Measurements from ENCODE around the gene DNAH6.

Gene DNAH6

GRCh38 chr2:84840306-84840705 is 324.0 kb downstream of the DNAH6 start:
- Histone ChIP-seq H3K36me3 (replicated peaks in 1 of 2; ENCODE audit: control insufficient read depth in 2 of 2, insufficient read depth in 2 of 2, low read length in 2 of 2) (no peaks in the 10 kb centered on the region), H3K4me2 (ENCODE audit: insufficient read depth, low read length, poor library complexity, severe bottlenecking) (no peak overlapping the region), H3K27ac (replicated peaks; ENCODE audit: low read length) (no peak overlapping the region), H3K27me3 (ENCODE audit: control insufficient read depth in 3 of 3, insufficient read depth in 3 of 3, low read depth in 1 of 3, low read length in 3 of 3) (no peaks in the 10 kb centered on the region), H4K91ac (ENCODE audit: low read depth, low read length, poor library complexity) (no peak overlapping the region), H2BK15ac (ENCODE audit: low read length) (no peak overlapping the region), H2BK120ac (ENCODE audit: low read depth, low read length) (no peak overlapping the region), H2BK12ac (ENCODE audit: low read length) (no peak overlapping the region), H2AK5ac (ENCODE audit: low read depth, low read length) (no peak overlapping the region), H3K18ac (ENCODE audit: low read length) (no peak overlapping the region), H3K9me3 (replicated peaks in 1 of 2; ENCODE audit: control insufficient read depth in 2 of 2, insufficient read depth in 1 of 2, low read depth in 1 of 2, low read length in 2 of 2) (peaks cover 0 to under 1% of the 10 kb centered on the region in 2 donors), H3K4me3 (ENCODE audit: low read length in 2 of 2) (no peak overlapping the region), H3K14ac (ENCODE audit: low read length) (no peak overlapping the region), H3K4ac (ENCODE audit: low read length) (no peak overlapping the region), H3K23ac (ENCODE audit: low read depth, low read length, poor library complexity) (no peak overlapping the region), H2BK5ac (ENCODE audit: low read length) (no peak overlapping the region), H2AFZ (ENCODE audit: low read length) (no peak overlapping the region), H3K79me1 (ENCODE audit: low read depth, low read length) (no peaks in the 10 kb centered on the region), H4K8ac (ENCODE audit: low read depth, low read length) (no peak overlapping the region), H3K9ac (ENCODE audit: low read depth, low read length, poor library complexity) (no peak overlapping the region), H3K4me1 (ENCODE audit: control insufficient read depth in 2 of 2, insufficient read depth in 1 of 2, low read depth in 1 of 2, low read length in 2 of 2) (peaks cover 0 to 4% of the 10 kb centered on the region in 2 donors)
- no peak for DNase-seq (ENCODE audit: low spot score)
- WGBS, 2 donors (ENCODE audit: extremely low coverage in 2 of 2, insufficient read length in 2 of 2, insufficient replicate concordance in 1 of 2), result no CpG with 5 or more reads among the region's 3 CpGs

DNA sequence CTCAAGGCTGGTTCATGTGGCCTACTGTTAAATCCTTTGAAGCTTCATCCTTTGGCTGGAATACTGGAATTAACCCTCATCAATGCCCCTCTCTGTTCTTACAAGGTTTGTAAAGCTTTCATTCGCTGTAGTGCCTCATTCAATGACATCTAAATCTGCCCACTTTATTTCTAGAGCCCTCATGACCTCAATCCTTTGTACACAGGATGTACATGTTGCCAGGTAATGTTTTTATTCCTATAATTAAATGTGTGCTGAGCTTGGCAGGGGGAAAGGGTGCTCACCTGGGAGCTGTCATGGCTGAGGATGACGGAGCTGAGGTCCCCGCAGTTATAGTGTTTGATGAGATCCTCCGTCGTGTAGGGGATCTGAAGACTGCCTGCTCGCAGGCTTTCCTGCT is 325.3 kb downstream of the DNAH6 start:
- Histone ChIP-seq H3K9ac (ENCODE audit: low read depth, low read length, poor library complexity) (no peak overlapping the region), H3K27ac (replicated peaks; ENCODE audit: low read length) (no peak overlapping the region), H3K79me1 (ENCODE audit: low read depth, low read length) (no peaks in the 10 kb centered on the region), H3K23ac (ENCODE audit: low read depth, low read length, poor library complexity) (no peak overlapping the region), H3K18ac (ENCODE audit: low read length) (no peak overlapping the region), H2BK5ac (ENCODE audit: low read length) (no peak overlapping the region), H2BK120ac (ENCODE audit: low read depth, low read length) (no peak overlapping the region), H2AFZ (ENCODE audit: low read length) (no peak overlapping the region), H3K36me3 (replicated peaks in 1 of 2; ENCODE audit: control insufficient read depth in 2 of 2, insufficient read depth in 2 of 2, low read length in 2 of 2) (no peaks in the 10 kb centered on the region), H3K4me3 (ENCODE audit: low read length in 2 of 2) (no peak overlapping the region), H3K4me2 (ENCODE audit: insufficient read depth, low read length, poor library complexity, severe bottlenecking) (no peak overlapping the region), H2AK5ac (ENCODE audit: low read depth, low read length) (no peak overlapping the region), H3K14ac (ENCODE audit: low read length) (no peak overlapping the region), H2BK12ac (ENCODE audit: low read length) (no peak overlapping the region), H3K27me3 (ENCODE audit: control insufficient read depth in 3 of 3, insufficient read depth in 3 of 3, low read depth in 1 of 3, low read length in 3 of 3) (no peaks in the 10 kb centered on the region), H3K4me1 (ENCODE audit: control insufficient read depth in 2 of 2, insufficient read depth in 1 of 2, low read depth in 1 of 2, low read length in 2 of 2) (peaks cover 0 to 4% of the 10 kb centered on the region in 2 donors), H2BK15ac (ENCODE audit: low read length) (no peak overlapping the region), H3K4ac (ENCODE audit: low read length) (no peak overlapping the region), H3K9me3 (replicated peaks in 1 of 2; ENCODE audit: control insufficient read depth in 2 of 2, insufficient read depth in 1 of 2, low read depth in 1 of 2, low read length in 2 of 2) (peaks cover 0 to 2% of the 10 kb centered on the region in 2 donors), H4K91ac (ENCODE audit: low read depth, low read length, poor library complexity) (no peak overlapping the region), H4K8ac (ENCODE audit: low read depth, low read length) (no peak overlapping the region)
- no CpG with 5 or more reads among the region's 6 CpGs for WGBS, 2 donors (ENCODE audit: extremely low coverage in 2 of 2, insufficient read length in 2 of 2, insufficient replicate concordance in 1 of 2)
- DNase-seq (ENCODE audit: low spot score), result no peak

GRCh38 chr2:84844141-84844540 is 327.8 kb downstream of the DNAH6 start:
- no peak overlapping the region for H4K8ac ChIP-seq (ENCODE audit: low read depth, low read length)
- H3K79me1 ChIP-seq (ENCODE audit: low read depth, low read length), result no peaks in the 10 kb centered on the region
- no peak overlapping the region for H2BK15ac ChIP-seq (ENCODE audit: low read length)
- H2AFZ ChIP-seq (ENCODE audit: low read length), result no peak overlapping the region
- no peak overlapping the region for H2BK120ac ChIP-seq (ENCODE audit: low read depth, low read length)
- no peaks in the 10 kb centered on the region for H3K27me3 ChIP-seq (ENCODE audit: control insufficient read depth in 3 of 3, insufficient read depth in 3 of 3, low read depth in 1 of 3, low read length in 3 of 3)
- no peak overlapping the region for H2BK5ac ChIP-seq (ENCODE audit: low read length)
- H3K27ac ChIP-seq (replicated peaks; ENCODE audit: low read length), result no peak overlapping the region
- H2BK12ac ChIP-seq (ENCODE audit: low read length), result no peak overlapping the region
- no peak overlapping the region for H4K91ac ChIP-seq (ENCODE audit: low read depth, low read length, poor library complexity)
- H2AK5ac ChIP-seq (ENCODE audit: low read depth, low read length), result no peak overlapping the region
- peaks cover 0 to 2% of the 10 kb centered on the region in 2 donors for H3K9me3 ChIP-seq (replicated peaks in 1 of 2; ENCODE audit: control insufficient read depth in 2 of 2, insufficient read depth in 1 of 2, low read depth in 1 of 2, low read length in 2 of 2)
- peaks cover 0 to 2% of the 10 kb centered on the region in 2 donors for H3K4me1 ChIP-seq (ENCODE audit: control insufficient read depth in 2 of 2, insufficient read depth in 1 of 2, low read depth in 1 of 2, low read length in 2 of 2)
- H3K36me3 ChIP-seq (replicated peaks in 1 of 2; ENCODE audit: control insufficient read depth in 2 of 2, insufficient read depth in 2 of 2, low read length in 2 of 2), result no peaks in the 10 kb centered on the region
- no peak overlapping the region for H3K4me2 ChIP-seq (ENCODE audit: insufficient read depth, low read length, poor library complexity, severe bottlenecking)
- H3K23ac ChIP-seq (ENCODE audit: low read depth, low read length, poor library complexity), result no peak overlapping the region
- H3K9ac ChIP-seq (ENCODE audit: low read depth, low read length, poor library complexity), result no peak overlapping the region
- H3K4ac ChIP-seq (ENCODE audit: low read length), result no peak overlapping the region
- WGBS, 2 donors (ENCODE audit: extremely low coverage in 2 of 2, insufficient read length in 2 of 2, insufficient replicate concordance in 1 of 2), result no CpG with 5 or more reads among the region's 8 CpGs
- no peak overlapping the region for H3K18ac ChIP-seq (ENCODE audit: low read length)
- no peak overlapping the region for H3K14ac ChIP-seq (ENCODE audit: low read length)
- H3K4me3 ChIP-seq (ENCODE audit: low read length in 2 of 2), result no peak overlapping the region
- DNase-seq (ENCODE audit: low spot score), result no peak

DNA sequence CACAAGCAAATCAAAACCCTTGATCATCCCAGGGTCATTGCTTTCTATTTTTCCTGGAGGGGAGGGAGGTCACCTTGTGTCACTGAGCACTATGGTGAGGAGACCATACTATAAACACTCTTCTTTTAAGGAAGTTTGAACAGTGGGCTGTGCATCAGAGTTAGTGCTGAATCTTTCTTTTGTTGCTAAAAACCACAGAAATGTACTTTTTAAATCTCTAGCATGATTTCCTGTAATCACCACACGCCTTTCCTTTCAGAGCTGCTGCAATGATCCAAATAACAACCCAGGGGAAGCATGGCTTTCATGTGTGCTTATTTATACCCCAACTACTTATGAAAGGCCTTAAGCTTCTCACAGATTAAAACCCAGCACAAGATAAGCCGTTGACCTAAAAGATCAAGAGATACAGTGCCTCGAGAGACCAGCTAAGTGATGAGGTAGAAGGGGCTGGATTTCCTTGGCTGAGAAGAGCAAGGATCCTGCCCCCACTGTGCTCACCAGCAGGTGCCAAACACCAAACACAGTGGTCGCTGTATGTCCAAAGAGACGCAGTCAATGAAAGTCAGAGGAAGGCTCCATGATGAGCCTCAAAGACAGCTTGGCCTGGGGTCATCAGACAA is 329.9 kb downstream of the DNAH6 start:
- no peak overlapping the region for H3K9ac ChIP-seq (ENCODE audit: low read depth, low read length, poor library complexity)
- no peak for DNase-seq (ENCODE audit: low spot score)
- no peak overlapping the region for H3K23ac ChIP-seq (ENCODE audit: low read depth, low read length, poor library complexity)
- H3K79me1 ChIP-seq (ENCODE audit: low read depth, low read length), result no peaks in the 10 kb centered on the region
- no peak overlapping the region for H2BK5ac ChIP-seq (ENCODE audit: low read length)
- H3K27me3 ChIP-seq (ENCODE audit: control insufficient read depth in 3 of 3, insufficient read depth in 3 of 3, low read depth in 1 of 3, low read length in 3 of 3), result no peaks in the 10 kb centered on the region
- H4K8ac ChIP-seq (ENCODE audit: low read depth, low read length), result no peak overlapping the region
- H2BK15ac ChIP-seq (ENCODE audit: low read length), result no peak overlapping the region
- H2AFZ ChIP-seq (ENCODE audit: low read length), result no peak overlapping the region
- H3K18ac ChIP-seq (ENCODE audit: low read length), result no peak overlapping the region
- peaks cover 0 to 2% of the 10 kb centered on the region in 2 donors for H3K4me1 ChIP-seq (ENCODE audit: control insufficient read depth in 2 of 2, insufficient read depth in 1 of 2, low read depth in 1 of 2, low read length in 2 of 2)
- H2BK120ac ChIP-seq (ENCODE audit: low read depth, low read length), result no peak overlapping the region
- no peak overlapping the region for H3K27ac ChIP-seq (replicated peaks; ENCODE audit: low read length)
- no peak overlapping the region for H2BK12ac ChIP-seq (ENCODE audit: low read length)
- no peak overlapping the region for H4K91ac ChIP-seq (ENCODE audit: low read depth, low read length, poor library complexity)
- H3K4ac ChIP-seq (ENCODE audit: low read length), result no peak overlapping the region
- no peaks in the 10 kb centered on the region for H3K36me3 ChIP-seq (replicated peaks in 1 of 2; ENCODE audit: control insufficient read depth in 2 of 2, insufficient read depth in 2 of 2, low read length in 2 of 2)
- WGBS, 2 donors (ENCODE audit: extremely low coverage in 2 of 2, insufficient read length in 2 of 2, insufficient replicate concordance in 1 of 2), result no CpG with 5 or more reads among the region's 5 CpGs
- H2AK5ac ChIP-seq (ENCODE audit: low read depth, low read length), result no peak overlapping the region
- H3K9me3 ChIP-seq (replicated peaks in 1 of 2; ENCODE audit: control insufficient read depth in 2 of 2, insufficient read depth in 1 of 2, low read depth in 1 of 2, low read length in 2 of 2), result peaks cover 0 to 2% of the 10 kb centered on the region in 2 donors
- no peak overlapping the region for H3K4me3 ChIP-seq (ENCODE audit: low read length in 2 of 2)
- no peak overlapping the region for H3K4me2 ChIP-seq (ENCODE audit: insufficient read depth, low read length, poor library complexity, severe bottlenecking)
- no peak overlapping the region for H3K14ac ChIP-seq (ENCODE audit: low read length)

Measured in neuronal stem cell (in vitro differentiated cells).